ENCODE data around the gene GSK3A.
"Not testable (repeated sequence)": the region's sequence is repeated elsewhere in the genome, so short reads cannot be mapped to it uniquely, and the experiment has no call there.

GSK3A gene

DNA sequence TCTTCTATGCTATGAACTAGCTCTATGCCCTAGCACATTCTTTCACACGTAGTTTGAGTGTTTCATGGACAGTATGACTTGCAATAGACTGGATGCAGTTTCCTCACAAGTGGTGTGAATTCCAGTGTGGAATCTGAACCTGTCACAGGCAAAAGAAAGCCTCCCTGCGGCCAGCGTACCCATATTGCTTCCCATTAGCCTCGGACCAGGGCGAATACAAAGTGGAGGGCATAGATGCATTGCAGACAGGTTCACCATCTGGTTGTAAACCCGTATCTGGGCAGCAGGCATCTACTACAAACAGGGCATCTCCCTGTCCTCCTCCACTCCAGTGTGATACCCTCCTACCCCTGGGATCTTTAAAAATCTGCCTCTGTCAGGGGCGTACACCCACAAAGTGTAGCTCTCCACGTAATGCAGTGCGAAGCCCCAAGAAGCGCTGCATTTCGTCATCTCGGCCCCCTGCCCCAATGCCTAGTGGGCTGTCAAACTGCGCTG, 25.3 kb upstream of the GSK3A start:
- Histone ChIP-seq H3K9me3 (ENCODE audit: control insufficient read depth, low read length) (no peaks in the 10 kb centered on the region), H3K4me3 (ENCODE audit: extremely low read depth, insufficient read depth, low read length, poor library complexity, severe bottlenecking) (peak overlapping the region; percentile 61), H3K4me1 (ENCODE audit: control insufficient read depth, insufficient read depth, low read length, poor library complexity, severe bottlenecking) (peaks cover 29% of the 10 kb centered on the region), H3K36me3 (ENCODE audit: control insufficient read depth, insufficient read depth, low read length) (peaks cover 14% of the 10 kb centered on the region), H3K27ac (ENCODE audit: low read depth, low read length, severe bottlenecking) (peak overlapping the region; percentile 99)
- 22% methylated on average over 13 of the region's 13 CpGs for WGBS, 2 experiments (ENCODE audit: insufficient coverage in 2 of 2)

DNA sequence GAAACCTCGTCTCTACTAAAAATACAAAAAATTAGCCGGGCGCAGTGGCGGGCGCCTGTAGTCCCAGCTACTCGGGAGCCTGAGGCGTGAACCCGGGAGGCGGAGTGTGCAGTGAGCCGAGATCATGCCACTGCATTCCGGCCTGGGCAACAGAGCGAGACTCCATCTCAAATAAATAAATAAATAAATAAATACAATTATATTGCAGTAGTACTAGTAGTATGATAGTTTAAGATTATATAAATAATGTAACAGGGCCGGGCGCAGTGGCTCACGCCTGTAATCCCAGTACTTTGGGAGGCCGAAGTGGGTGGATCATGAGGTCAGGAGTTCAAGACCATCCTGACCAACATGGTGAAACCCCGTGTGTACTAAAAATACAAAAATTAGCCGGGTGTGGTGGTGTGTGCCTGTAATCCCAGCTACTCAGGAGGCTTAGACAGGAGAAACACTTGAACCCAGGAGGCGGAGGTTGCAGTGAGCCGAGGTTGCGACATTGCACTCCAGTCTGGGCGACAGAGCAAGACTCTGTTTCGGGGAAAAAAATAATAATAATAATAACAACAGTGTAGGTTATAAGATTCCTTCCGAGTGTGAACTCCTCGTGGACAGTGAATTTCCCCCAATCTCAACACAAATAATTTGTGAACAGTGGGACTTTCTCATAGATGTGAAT, 24.7 kb upstream of the GSK3A start:
- H3K4me1 ChIP-seq (ENCODE audit: control insufficient read depth, insufficient read depth, low read length, poor library complexity, severe bottlenecking), result peaks cover 29% of the 10 kb centered on the region
- not testable (repeated sequence) for H3K9me3 ChIP-seq (ENCODE audit: control insufficient read depth, low read length); H3K36me3 ChIP-seq (ENCODE audit: control insufficient read depth, insufficient read depth, low read length); H3K27ac ChIP-seq (ENCODE audit: low read depth, low read length, severe bottlenecking); H3K4me3 ChIP-seq (ENCODE audit: extremely low read depth, insufficient read depth, low read length, poor library complexity, severe bottlenecking)
- WGBS, 2 experiments (ENCODE audit: insufficient coverage in 2 of 2), result 89 to 100% methylated on average over 6 to 7 of the region's 25 CpGs

GRCh38 chr19:42266105-42266504, 23.7 kb upstream of the GSK3A start:
- H3K27ac ChIP-seq (ENCODE audit: low read depth, low read length, severe bottlenecking); H3K36me3 ChIP-seq (ENCODE audit: control insufficient read depth, insufficient read depth, low read length); H3K9me3 ChIP-seq (ENCODE audit: control insufficient read depth, low read length); H3K4me3 ChIP-seq (ENCODE audit: extremely low read depth, insufficient read depth, low read length, poor library complexity, severe bottlenecking): not testable (repeated sequence)
- 100% methylated on average over 2 of the region's 4 CpGs; no CpG with 5 or more reads in 1 of the 2 experiments for WGBS, 2 experiments (ENCODE audit: insufficient coverage in 2 of 2)
- H3K4me1 ChIP-seq (ENCODE audit: control insufficient read depth, insufficient read depth, low read length, poor library complexity, severe bottlenecking), result peaks cover 21% of the 10 kb centered on the region

DNA sequence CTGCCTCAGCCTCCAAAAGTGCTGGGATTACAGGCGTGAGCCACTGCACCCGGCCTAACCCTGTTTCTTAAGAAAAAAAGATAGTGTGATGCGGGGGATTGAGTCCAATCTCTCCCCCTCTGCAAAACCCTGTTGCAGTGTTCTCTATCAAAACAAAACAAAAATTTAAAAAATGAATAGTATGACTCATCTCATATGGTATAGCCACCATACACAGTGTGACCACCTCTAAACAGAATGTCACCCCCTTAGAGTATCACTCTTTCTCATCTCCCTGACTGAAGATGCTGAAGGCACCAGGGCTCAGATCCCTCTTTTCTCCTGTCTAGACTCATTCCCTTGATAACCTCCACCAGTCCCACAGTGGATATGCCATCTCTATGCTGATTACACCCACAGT, 19.4 kb upstream of the GSK3A start:
- Histone ChIP-seq H3K4me1 (ENCODE audit: control insufficient read depth, insufficient read depth, low read length, poor library complexity, severe bottlenecking) (peaks cover 6% of the 10 kb centered on the region), H3K27ac (ENCODE audit: low read depth, low read length, severe bottlenecking) (no peak overlapping the region), H3K36me3 (ENCODE audit: control insufficient read depth, insufficient read depth, low read length) (no peaks in the 10 kb centered on the region), H3K9me3 (ENCODE audit: control insufficient read depth, low read length) (no peaks in the 10 kb centered on the region), H3K4me3 (ENCODE audit: extremely low read depth, insufficient read depth, low read length, poor library complexity, severe bottlenecking) (no peak overlapping the region)
- WGBS, 2 experiments (ENCODE audit: insufficient coverage in 2 of 2), result 75% methylated on average over 1 of the region's 3 CpGs; no CpG with 5 or more reads in 1 of the 2 experiments

DNA sequence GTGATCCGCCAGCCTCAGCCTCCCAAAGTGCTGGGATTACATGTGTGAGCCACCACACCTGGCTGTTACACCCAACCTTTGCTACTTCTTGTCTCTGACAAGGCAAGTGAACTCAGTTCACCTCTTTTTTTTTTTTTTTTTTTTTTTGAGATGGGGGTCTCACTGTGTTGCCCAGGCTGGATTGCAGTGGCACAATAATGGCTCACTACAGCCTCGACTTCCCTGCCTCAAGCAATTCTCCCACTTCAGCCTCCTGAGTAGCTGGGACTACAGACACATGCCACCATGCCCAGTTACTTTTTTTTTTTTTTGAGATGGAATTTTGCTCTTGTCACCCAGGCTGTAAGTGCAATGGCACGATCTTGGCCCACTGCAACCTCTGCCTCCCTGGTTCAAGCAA, 15.4 kb upstream of the GSK3A start:
- H3K27ac ChIP-seq (ENCODE audit: low read depth, low read length, severe bottlenecking); H3K36me3 ChIP-seq (ENCODE audit: control insufficient read depth, insufficient read depth, low read length); H3K4me3 ChIP-seq (ENCODE audit: extremely low read depth, insufficient read depth, low read length, poor library complexity, severe bottlenecking); H3K4me1 ChIP-seq (ENCODE audit: control insufficient read depth, insufficient read depth, low read length, poor library complexity, severe bottlenecking); H3K9me3 ChIP-seq (ENCODE audit: control insufficient read depth, low read length): not testable (repeated sequence)
- 86 to 93% methylated on average over 2 of the region's 3 CpGs for WGBS, 2 experiments (ENCODE audit: insufficient coverage in 2 of 2)

- Histone ChIP-seq H3K9me3 (ENCODE audit: control insufficient read depth, low read length) (no peaks in the 10 kb centered on the region), H3K4me3 (ENCODE audit: extremely low read depth, insufficient read depth, low read length, poor library complexity, severe bottlenecking) (peak overlapping the region; percentile 96), H3K4me1 (ENCODE audit: control insufficient read depth, insufficient read depth, low read length, poor library complexity, severe bottlenecking) (peaks cover 25% of the 10 kb centered on the region), H3K36me3 (ENCODE audit: control insufficient read depth, insufficient read depth, low read length) (peaks cover 7% of the 10 kb centered on the region), H3K27ac (ENCODE audit: low read depth, low read length, severe bottlenecking) (peak overlapping the region; percentile 86)
- WGBS, 2 experiments (ENCODE audit: insufficient coverage in 2 of 2), result 12 to 15% methylated on average over 28 to 35 of the region's 38 CpGs
These were observed 13.7 kb upstream of the GSK3A start for GRCh38 chr19:42255766-42256745.

DNA sequence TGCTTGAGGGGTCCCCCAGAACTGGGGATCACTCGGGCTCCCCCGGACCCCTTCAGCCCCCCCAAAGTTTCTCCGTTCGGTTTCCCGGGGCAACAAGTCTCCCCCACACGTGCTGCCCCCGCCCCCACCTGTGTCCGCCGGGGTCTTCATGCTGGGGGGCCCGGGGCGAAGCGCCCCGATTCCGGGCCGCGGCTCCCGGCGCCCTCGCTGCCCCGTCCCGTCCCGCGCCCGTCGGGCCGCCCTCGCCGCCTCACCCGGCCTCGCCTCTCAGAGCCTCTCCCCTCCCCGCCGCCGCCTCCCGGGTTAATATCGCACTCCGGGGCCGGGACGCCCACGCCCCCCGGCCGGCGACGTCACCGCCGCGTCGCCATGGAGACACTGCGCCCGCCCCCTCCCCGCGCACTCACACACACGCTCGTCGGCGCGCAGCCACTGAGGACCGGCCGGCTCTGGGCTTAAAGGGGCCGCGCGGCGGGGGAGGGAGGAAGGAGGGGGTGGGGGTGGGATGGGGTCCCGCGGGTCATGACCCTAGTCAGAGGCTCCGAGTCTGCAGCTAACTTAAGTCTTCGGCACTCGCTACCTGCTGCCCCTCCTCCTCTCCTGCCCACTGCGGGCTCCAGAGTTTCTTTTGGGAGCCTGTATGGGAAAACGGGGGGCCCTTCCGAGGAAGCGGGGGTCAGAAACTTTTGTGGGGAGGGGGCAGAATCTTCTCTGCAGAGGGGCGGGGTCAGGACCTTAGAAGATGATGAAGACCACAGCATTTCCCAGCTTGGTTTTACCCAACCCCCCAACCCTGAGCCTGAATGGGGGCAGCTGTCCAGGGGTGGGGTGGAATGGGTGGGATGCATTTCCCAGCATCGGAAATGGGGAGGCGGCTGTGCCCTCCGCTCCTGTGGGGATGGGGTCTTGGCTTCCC, 12.7 kb upstream of the GSK3A start, which contains the start of gene ERF:
TSS of gene ERF (minus strand) at position 279 of the 916 bp plus-strand sequence. CDS start at position 150, 129 bp downstream.
- Histone ChIP-seq H3K36me3 (ENCODE audit: control insufficient read depth, insufficient read depth, low read length) (peaks cover 17% of the 10 kb centered on the region), H3K9me3 (ENCODE audit: control insufficient read depth, low read length) (no peaks in the 10 kb centered on the region), H3K27ac (ENCODE audit: low read depth, low read length, severe bottlenecking) (peak within 1 kb of the TSS; percentile 88), H3K4me1 (ENCODE audit: control insufficient read depth, insufficient read depth, low read length, poor library complexity, severe bottlenecking) (peaks cover 30% of the 10 kb centered on the region), H3K4me3 (ENCODE audit: extremely low read depth, insufficient read depth, low read length, poor library complexity, severe bottlenecking) (peak within 1 kb of the TSS; percentile 96)
- 0% methylated on average over 31 to 33 of the region's 75 CpGs for WGBS, 2 experiments (ENCODE audit: insufficient coverage in 2 of 2)

GRCh38 chr19:42254089-42254849, 11.9 kb upstream of the GSK3A start:
- Histone ChIP-seq H3K9me3 (ENCODE audit: control insufficient read depth, low read length) (no peaks in the 10 kb centered on the region), H3K4me3 (ENCODE audit: extremely low read depth, insufficient read depth, low read length, poor library complexity, severe bottlenecking) (peak overlapping the region; percentile 96), H3K36me3 (ENCODE audit: control insufficient read depth, insufficient read depth, low read length) (peaks cover 25% of the 10 kb centered on the region), H3K27ac (ENCODE audit: low read depth, low read length, severe bottlenecking) (peak overlapping the region; percentile 88), H3K4me1 (ENCODE audit: control insufficient read depth, insufficient read depth, low read length, poor library complexity, severe bottlenecking) (peaks cover 30% of the 10 kb centered on the region)
- WGBS, 2 experiments (ENCODE audit: insufficient coverage in 2 of 2), result 0 to 1% methylated on average over 47 to 49 of the region's 70 CpGs

GRCh38 chr19:42253245-42254088, 11.1 kb upstream of the GSK3A start:
- Histone ChIP-seq H3K9me3 (ENCODE audit: control insufficient read depth, low read length) (no peaks in the 10 kb centered on the region), H3K36me3 (ENCODE audit: control insufficient read depth, insufficient read depth, low read length) (peaks cover 33% of the 10 kb centered on the region), H3K27ac (ENCODE audit: low read depth, low read length, severe bottlenecking) (peak overlapping the region; percentile 88), H3K4me1 (ENCODE audit: control insufficient read depth, insufficient read depth, low read length, poor library complexity, severe bottlenecking) (peaks cover 37% of the 10 kb centered on the region), H3K4me3 (ENCODE audit: extremely low read depth, insufficient read depth, low read length, poor library complexity, severe bottlenecking) (peak overlapping the region; percentile 96)
- WGBS, 2 experiments (ENCODE audit: insufficient coverage in 2 of 2), result 0% methylated on average over 8 to 27 of the region's 71 CpGs
